Liver (tissue), 9 donors: ENCODE measurements around the gene TCF12. TPM values are rescaled to one million over a fixed set of nuclear protein-coding genes. Genes with fewer than 3 reads are reported as not detected.

Experiments used
- DNase-seq: peaks from one replicate; pipeline ENCODE4 v3.0.0-alpha.2; 2017; ENCODE audit warnings: low spot score
- H3K27ac ChIP-seq, 2 donors: one replicate each; pipeline ENCODE4 v1.7.0; 2013; ENCODE audit warnings: inconsistent platforms in 2 of 2, low read length in 2 of 2, control low read depth in 1 of 2, low read depth in 1 of 2, mild to moderate bottlenecking in 1 of 2
- H3K27me3 ChIP-seq, 4 donors: one replicate each; pipeline versions ENCODE4 v1.6.1 to v1.7.0; 2013; ENCODE audit warnings: low read length in 3 of 4, inconsistent platforms in 1 of 4, mild to moderate bottlenecking in 1 of 4, moderate library complexity in 1 of 4; ENCODE audit not compliant: control insufficient read depth in 4 of 4, insufficient read depth in 4 of 4
- H3K36me3 ChIP-seq, 4 donors: one replicate each; pipeline versions ENCODE4 v1.6.1 to v1.7.0; 2013; ENCODE audit warnings: low read length in 3 of 4, mild to moderate bottlenecking in 3 of 4, low read depth in 1 of 4, moderate library complexity in 1 of 4; ENCODE audit not compliant: control insufficient read depth in 4 of 4, insufficient read depth in 3 of 4
- H3K4me1 ChIP-seq, 4 donors: one replicate each; pipeline versions ENCODE4 v1.6.1 to v1.7.0; 2013; ENCODE audit warnings: low read length in 3 of 4, mild to moderate bottlenecking in 3 of 4, moderate library complexity in 1 of 4; ENCODE audit not compliant: control insufficient read depth in 4 of 4, insufficient read depth in 4 of 4
- H3K4me3 ChIP-seq, 3 donors: one replicate each; pipeline versions ENCODE4 v1.6.1 to v1.7.0; 2013; ENCODE audit warnings: low read length in 3 of 3, control low read depth in 1 of 3, low read depth in 1 of 3, mild to moderate bottlenecking in 1 of 3
- H3K9ac ChIP-seq, 2 donors: one replicate each; pipeline ENCODE4 v1.7.0; 2013; ENCODE audit warnings: low read length in 2 of 2, mild to moderate bottlenecking in 2 of 2, moderate library complexity in 2 of 2, control low read depth in 1 of 2, low read depth in 1 of 2
- H3K9me3 ChIP-seq, 4 donors: one replicate each; pipeline versions ENCODE4 v1.6.1 to v1.7.0; 2013; ENCODE audit warnings: low read length in 3 of 4; ENCODE audit not compliant: control insufficient read depth in 4 of 4
- ATF3 ChIP-seq: IDR thresholded peaks from 2 replicates; pipeline ENCODE4 v1.6.1; 2016; ENCODE audit warnings: antibody characterized with exemption
- CTCF ChIP-seq: fragments of 150-350 bp; IDR thresholded peaks from 2 replicates; pipeline ENCODE4 v1.5.1; 2017; ENCODE audit warnings: improper control_type of control experiment, low read depth, low read length; ENCODE audit not compliant: missing input control
- EGR1 ChIP-seq, 2 donors: IDR thresholded peaks; 2 replicates each; pipeline ENCODE4 v1.6.1; 2016 to 2018; ENCODE audit warnings: antibody characterized with exemption in 2 of 2, low read depth in 2 of 2
- FOXA1 ChIP-seq: IDR thresholded peaks from 2 replicates; pipeline ENCODE4 v1.6.1; 2016; ENCODE audit warnings: antibody characterized with exemption
- FOXA2 ChIP-seq: IDR thresholded peaks from 2 replicates; pipeline ENCODE4 v1.6.1; 2016; ENCODE audit warnings: antibody characterized with exemption
- GABPA ChIP-seq, 2 donors: IDR thresholded peaks in 1 of 2; conservative IDR thresholded peaks in 1 of 2; 2 replicates each; pipeline ENCODE4 v1.6.1; 2016; ENCODE audit warnings: antibody characterized with exemption in 2 of 2, mild to moderate bottlenecking in 1 of 2, moderate library complexity in 1 of 2
- HNF4A ChIP-seq, 2 donors: conservative IDR thresholded peaks; 2 replicates each; pipeline ENCODE4 v1.6.1; 2016; ENCODE audit warnings: antibody characterized with exemption in 2 of 2, mild to moderate bottlenecking in 2 of 2
- HNF4G ChIP-seq: IDR thresholded peaks from 2 replicates; pipeline ENCODE4 v1.6.1; 2016; ENCODE audit warnings: antibody characterized with exemption
- JUND ChIP-seq, 2 donors: IDR thresholded peaks; 2 replicates each; pipeline ENCODE4 v1.6.1; 2016; ENCODE audit warnings: antibody characterized with exemption in 2 of 2
- MAX ChIP-seq: IDR thresholded peaks from 2 replicates; pipeline ENCODE4 v1.6.1; 2016; ENCODE audit warnings: antibody characterized with exemption
- NR2F2 ChIP-seq: IDR thresholded peaks from 2 replicates; pipeline ENCODE4 v1.6.1; 2016; ENCODE audit warnings: antibody characterized with exemption
- RAD21 ChIP-seq, 2 donors: IDR thresholded peaks; 2 replicates each; pipeline ENCODE4 v1.6.1; 2016; ENCODE audit warnings: antibody characterized with exemption in 2 of 2, mild to moderate bottlenecking in 2 of 2
- RXRA ChIP-seq, 2 donors: IDR thresholded peaks; 2 replicates each; pipeline ENCODE4 v1.6.1; 2017 to 2018; ENCODE audit warnings: antibody characterized with exemption in 2 of 2, mild to moderate bottlenecking in 1 of 2
- SP1 ChIP-seq: IDR thresholded peaks from 2 replicates; pipeline ENCODE4 v1.6.1; 2018; ENCODE audit warnings: antibody characterized with exemption, mild to moderate bottlenecking
- TAF1 ChIP-seq: conservative IDR thresholded peaks from 2 replicates; pipeline ENCODE4 v1.6.1; 2016; ENCODE audit warnings: antibody characterized with exemption, mild to moderate bottlenecking
- YY1 ChIP-seq: IDR thresholded peaks from 2 replicates; pipeline ENCODE4 v1.6.1; 2016; ENCODE audit warnings: antibody characterized with exemption, mild to moderate bottlenecking
- WGBS: extraction: QIAGEN DNeasy Blood & Tissue Kit; methylation state at CpG from one replicate; pipeline ENCODE4 v1.1.7; 2013; 5-methylcytosine and 5-hydroxymethylcytosine counted together
- polyA plus RNA-seq, 2 donors: library from polyadenylated mRNA; stranded (reverse) in 1 of 2; unstranded in 1 of 2; fragments of 200-250 nt in 1 of 2; fragments of >200 nt in 1 of 2; fragmentation: Nextera tagmentation in 1 of 2; extraction: Ambion mirVana in 1 of 2; gene quantifications; one replicate each; pipeline versions ENCODE4 v1.2.1 to v1.2.3, GENCODE V29; 2013 to 2015
- total RNA-seq, 2 donors: library from RNA; depleted of rRNA; stranded (reverse); fragments of >200 nt; gene quantifications; one replicate each; pipeline ENCODE4 v1.2.3, GENCODE V29; 2014
- TF ChIP-seq, protein P1 (sequence below): IDR thresholded peaks from 2 replicates; pipeline ENCODE4 v1.6.1; 2016; ENCODE audit warnings: antibody characterized with exemption, mild to moderate bottlenecking
- TF ChIP-seq, protein P2 (sequence below): IDR thresholded peaks from 2 replicates; pipeline ENCODE4 v1.6.1; 2016; ENCODE audit warnings: antibody characterized with exemption
- donor health status: healthy.
- donor health status: healthy.
- donor health status: healthy.
- donor health status: healthy.
- donor health status: healthy.

Gene TCF12
- total and polyA plus RNA-seq, 4 donors = 8.7 to 38.3 (median 22.3) TPM

DNA sequence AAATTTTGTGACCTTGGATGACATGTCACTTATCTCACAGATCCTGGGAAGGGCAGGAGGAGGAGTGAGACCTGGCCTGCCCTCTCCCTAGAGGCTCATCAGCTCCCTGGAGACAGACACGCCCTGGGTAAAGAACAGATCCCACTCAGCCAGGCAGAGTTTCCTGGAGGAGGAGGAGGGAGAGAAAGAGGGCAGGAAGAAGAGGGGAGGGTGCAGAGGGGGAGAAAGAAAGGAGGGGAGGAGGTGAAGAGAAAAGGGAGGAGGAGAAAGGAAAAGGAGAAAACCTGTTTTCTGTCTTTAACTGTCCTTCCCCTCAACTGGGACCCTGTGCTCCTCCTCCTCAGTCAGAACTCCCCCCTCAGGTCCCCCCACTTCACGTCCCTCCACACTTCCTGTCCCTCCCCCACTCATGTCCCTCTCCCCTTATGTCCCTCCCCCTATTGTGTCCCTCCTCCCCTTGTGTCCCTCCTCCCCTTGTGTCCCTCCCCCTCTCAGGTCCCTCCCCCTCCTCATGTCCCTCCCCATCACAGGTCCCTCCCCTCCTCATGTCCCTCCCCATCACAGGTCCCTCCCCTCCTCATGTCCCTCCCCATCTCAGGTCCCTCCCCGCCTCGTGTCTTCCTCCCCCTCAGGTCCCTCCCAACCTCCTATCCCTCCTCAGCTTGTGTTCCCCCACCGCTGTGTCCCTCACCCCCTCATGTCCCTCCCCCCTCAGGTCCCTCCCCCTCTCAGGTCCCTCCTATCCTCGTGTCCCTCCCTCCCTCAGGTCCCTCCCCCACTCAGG is 405.6 kb downstream of the TCF12 start:
- TF ChIP-seq GABPA (IDR thresholded peaks at IDR 0.05 in 1 of 2, conservative IDR thresholded peaks at IDR 0.05 in 1 of 2) = no peak
- TF ChIP-seq HNF4A (conservative IDR thresholded peaks at IDR 0.05) = no peak
- no peak for TF ChIP-seq HNF4G
- TF ChIP-seq FOXA2 = no peak
- TF ChIP-seq FOXA1 = no peak
- TF ChIP-seq NR2F2 = no peak
- TF ChIP-seq MAX = no peak
- TF ChIP-seq YY1 = no peak
- TF ChIP-seq, protein P1, sequence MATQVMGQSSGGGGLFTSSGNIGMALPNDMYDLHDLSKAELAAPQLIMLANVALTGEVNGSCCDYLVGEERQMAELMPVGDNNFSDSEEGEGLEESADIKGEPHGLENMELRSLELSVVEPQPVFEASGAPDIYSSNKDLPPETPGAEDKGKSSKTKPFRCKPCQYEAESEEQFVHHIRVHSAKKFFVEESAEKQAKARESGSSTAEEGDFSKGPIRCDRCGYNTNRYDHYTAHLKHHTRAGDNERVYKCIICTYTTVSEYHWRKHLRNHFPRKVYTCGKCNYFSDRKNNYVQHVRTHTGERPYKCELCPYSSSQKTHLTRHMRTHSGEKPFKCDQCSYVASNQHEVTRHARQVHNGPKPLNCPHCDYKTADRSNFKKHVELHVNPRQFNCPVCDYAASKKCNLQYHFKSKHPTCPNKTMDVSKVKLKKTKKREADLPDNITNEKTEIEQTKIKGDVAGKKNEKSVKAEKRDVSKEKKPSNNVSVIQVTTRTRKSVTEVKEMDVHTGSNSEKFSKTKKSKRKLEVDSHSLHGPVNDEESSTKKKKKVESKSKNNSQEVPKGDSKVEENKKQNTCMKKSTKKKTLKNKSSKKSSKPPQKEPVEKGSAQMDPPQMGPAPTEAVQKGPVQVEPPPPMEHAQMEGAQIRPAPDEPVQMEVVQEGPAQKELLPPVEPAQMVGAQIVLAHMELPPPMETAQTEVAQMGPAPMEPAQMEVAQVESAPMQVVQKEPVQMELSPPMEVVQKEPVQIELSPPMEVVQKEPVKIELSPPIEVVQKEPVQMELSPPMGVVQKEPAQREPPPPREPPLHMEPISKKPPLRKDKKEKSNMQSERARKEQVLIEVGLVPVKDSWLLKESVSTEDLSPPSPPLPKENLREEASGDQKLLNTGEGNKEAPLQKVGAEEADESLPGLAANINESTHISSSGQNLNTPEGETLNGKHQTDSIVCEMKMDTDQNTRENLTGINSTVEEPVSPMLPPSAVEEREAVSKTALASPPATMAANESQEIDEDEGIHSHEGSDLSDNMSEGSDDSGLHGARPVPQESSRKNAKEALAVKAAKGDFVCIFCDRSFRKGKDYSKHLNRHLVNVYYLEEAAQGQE = no peak
- no peak for TF ChIP-seq RAD21 (IDR thresholded peaks at IDR 0.05)
- no peak for TF ChIP-seq JUND (IDR thresholded peaks at IDR 0.05)
- TF ChIP-seq TAF1 = no peak
- no peak for TF ChIP-seq SP1
- no peak for TF ChIP-seq CTCF
- TF ChIP-seq, protein P2, sequence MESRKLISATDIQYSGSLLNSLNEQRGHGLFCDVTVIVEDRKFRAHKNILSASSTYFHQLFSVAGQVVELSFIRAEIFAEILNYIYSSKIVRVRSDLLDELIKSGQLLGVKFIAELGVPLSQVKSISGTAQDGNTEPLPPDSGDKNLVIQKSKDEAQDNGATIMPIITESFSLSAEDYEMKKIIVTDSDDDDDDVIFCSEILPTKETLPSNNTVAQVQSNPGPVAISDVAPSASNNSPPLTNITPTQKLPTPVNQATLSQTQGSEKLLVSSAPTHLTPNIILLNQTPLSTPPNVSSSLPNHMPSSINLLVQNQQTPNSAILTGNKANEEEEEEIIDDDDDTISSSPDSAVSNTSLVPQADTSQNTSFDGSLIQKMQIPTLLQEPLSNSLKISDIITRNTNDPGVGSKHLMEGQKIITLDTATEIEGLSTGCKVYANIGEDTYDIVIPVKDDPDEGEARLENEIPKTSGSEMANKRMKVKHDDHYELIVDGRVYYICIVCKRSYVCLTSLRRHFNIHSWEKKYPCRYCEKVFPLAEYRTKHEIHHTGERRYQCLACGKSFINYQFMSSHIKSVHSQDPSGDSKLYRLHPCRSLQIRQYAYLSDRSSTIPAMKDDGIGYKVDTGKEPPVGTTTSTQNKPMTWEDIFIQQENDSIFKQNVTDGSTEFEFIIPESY = no peak
- no peak for TF ChIP-seq EGR1 (IDR thresholded peaks at IDR 0.05; ENCODE audit: low read depth in 2 of 2)
- TF ChIP-seq RXRA (IDR thresholded peaks at IDR 0.05) = no peak
- no peak for TF ChIP-seq ATF3
- no peak for DNase-seq
- H3K9ac ChIP-seq = no peak overlapping the region

More for the DNA sequence above, 405.6 kb downstream of the TCF12 start:
- H3K27ac ChIP-seq = no peak overlapping the region
- no peak overlapping the region for H3K4me3 ChIP-seq
- H3K4me1 ChIP-seq = no peaks in the 10 kb centered on the region
- H3K36me3 ChIP-seq = no peaks in the 10 kb centered on the region
- no peaks in the 10 kb centered on the region for H3K9me3 ChIP-seq
- H3K27me3 ChIP-seq = no peaks in the 10 kb centered on the region
- 49% methylated on average over 6 of the region's 6 CpGs for WGBS
